CD4-positive, alpha-beta T cell (primary cell): Measurements from ENCODE around the gene NARS2. TPM values are rescaled to one million over a fixed set of nuclear protein-coding genes. Genes with fewer than 3 reads are reported as not detected.
"Not testable (repeated sequence)": the region's sequence is repeated elsewhere in the genome, so short reads cannot be mapped to it uniquely, and the experiment has no call there.

Experiments used
- ATAC-seq: fragments of 200-7000 bp; cut with Tn5 transposase; one replicate; pipeline ENCODE4 v1.10.0; 2022; ENCODE audit warnings: mild to moderate bottlenecking; ENCODE audit not compliant: poor library complexity
- CTCF ChIA-PET: fragments of 350-600 bp; sonication (Branson Sonifier 250); formaldehyde crosslinking; loops from one replicate; lab custom pipeline; 2021; ENCODE audit warnings: antibody characterized with exemption, inconsistent platforms; lab: Charles Lee
- POLR2A ChIA-PET: fragments of 350-600 bp; sonication (Branson Sonifier 250); formaldehyde crosslinking; loops from one replicate; lab custom pipeline; 2021; ENCODE audit warnings: antibody characterized with exemption, inconsistent platforms; lab: Charles Lee
- DNase-seq, 14 experiments: peaks; one replicate each; pipeline ENCODE4 v3.0.0-alpha.2; 2013 to 2020; ENCODE audit warnings: mixed read lengths in 2 of 14
- H3K27ac ChIP-seq, 2 donors: one replicate each; pipeline versions ENCODE4 v1.5.1 to v1.7.0; 2013; ENCODE audit warnings: low read length in 2 of 2, low read depth in 1 of 2, mild to moderate bottlenecking in 1 of 2
- H3K27me3 ChIP-seq, 2 experiments: 1 replicate in 1 of 2; 2 replicates in 1 of 2; pipeline versions ENCODE4 v1.6.1 to v1.7.0; 2013; ENCODE audit warnings: low read length in 2 of 2, control low read depth in 1 of 2, mild to moderate bottlenecking in 1 of 2, moderate library complexity in 1 of 2; ENCODE audit not compliant: insufficient read depth in 2 of 2, control insufficient read depth in 1 of 2
- H3K36me3 ChIP-seq: one replicate; pipeline ENCODE4 v1.6.1; 2013; ENCODE audit warnings: low read length, control low read depth; ENCODE audit not compliant: insufficient read depth
- H3K4me1 ChIP-seq: one replicate; pipeline ENCODE4 v1.6.1; 2013; ENCODE audit warnings: low read length, control low read depth; ENCODE audit not compliant: insufficient read depth
- H3K4me3 ChIP-seq: one replicate; pipeline ENCODE4 v1.5.1; 2013; ENCODE audit warnings: mild to moderate bottlenecking, low read length, moderate library complexity
- H3K9me3 ChIP-seq, 2 experiments: 1 replicate in 1 of 2; 2 replicates in 1 of 2; pipeline versions ENCODE4 v1.6.1 to v1.7.0; 2013; ENCODE audit warnings: low read length in 2 of 2, mild to moderate bottlenecking in 2 of 2, control low read depth in 1 of 2, moderate library complexity in 1 of 2; ENCODE audit not compliant: control insufficient read depth in 1 of 2, insufficient read depth in 1 of 2
- H3K27ac Mint-ChIP-seq: one replicate; pipeline ENCODE4 v1.8.0; 2020; ENCODE audit warnings: mixed read lengths
- H3K27me3 Mint-ChIP-seq: one replicate; pipeline ENCODE4 v1.8.0; 2021; ENCODE audit warnings: mixed read lengths
- H3K36me3 Mint-ChIP-seq: one replicate; pipeline ENCODE4 v1.8.0; 2021; ENCODE audit warnings: low read depth, mixed read lengths
- H3K4me1 Mint-ChIP-seq: one replicate; pipeline ENCODE4 v1.8.0; 2021; ENCODE audit warnings: low read depth, mixed read lengths
- H3K4me3 Mint-ChIP-seq: one replicate; pipeline ENCODE4 v1.8.0; 2020; ENCODE audit warnings: mild to moderate bottlenecking, mixed read lengths
- H3K9me3 Mint-ChIP-seq: one replicate; pipeline ENCODE4 v1.8.0; 2020; ENCODE audit warnings: mixed read lengths
- intact Hi-C, 2 experiments: fragments of 100-400 bp; cut with DNase I in 1 of 2; cut with micrococcal nuclease in 1 of 2; formaldehyde crosslinking; loops; one replicate each; pipeline versions ENCODE4 v1.15.1 to v1.9.0; 2023 to 2025; cut with DNase I, micrococcal nuclease
- total RNA-seq, 174 experiments: library from RNA in 2 of 174; stranded (reverse) in 2 of 174; gene quantifications; one replicate each; pipeline ENCODE4 v1.2.3 and lab custom pipeline; 2021 to 2026
- TF ChIP-seq, protein P1 (sequence below): fragments of 200-600 bp; IDR thresholded peaks from one replicate; pipeline ENCODE4 v1.8.0; 2022; ENCODE audit warnings: antibody characterized with exemption, mild to moderate bottlenecking

The NARS2 gene
- total RNA-seq, 2 experiments from 2014 or later: 8.7 to 9.3 TPM

DNA sequence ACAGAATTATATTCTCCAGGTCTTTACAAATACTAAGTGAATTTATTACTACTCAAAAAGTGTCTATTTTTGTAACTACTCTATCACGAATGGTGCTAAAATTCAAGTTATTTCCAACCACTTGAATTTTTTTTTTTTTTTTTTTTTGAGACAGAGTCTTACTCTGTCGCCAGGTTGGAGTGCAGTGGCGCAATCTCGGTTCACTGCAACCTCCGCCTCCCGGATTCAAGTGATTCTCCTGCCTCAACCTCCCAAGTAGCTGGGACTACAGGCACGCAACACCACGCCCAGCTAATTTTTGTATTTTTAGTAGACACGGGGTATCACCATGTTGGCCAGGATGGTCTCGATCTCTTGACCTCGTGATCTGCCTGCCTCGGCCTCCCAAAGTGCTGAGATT lies 11.6 kb downstream of the NARS2 start:
- POLR2A ChIA-PET, H3K9me3 Mint-ChIP-seq, H3K9me3 ChIP-seq, H3K4me3 ChIP-seq, DNase-seq, H3K27me3 ChIP-seq, H3K27ac Mint-ChIP-seq, ATAC-seq, H3K4me3 Mint-ChIP-seq, H3K27me3 Mint-ChIP-seq, H3K27ac ChIP-seq: not testable (repeated sequence)
- H3K36me3 Mint-ChIP-seq: peaks cover 73% of the 10 kb centered on the region
- CTCF ChIA-PET: interaction anchor here (1.7 to 3.7 kb wide), 2 partner anchors 10 to 11 kb away, joined by 11 to 40 read pairs; partner anchors contain the start of gene NARS2
- Histone ChIP-seq H3K36me3 (peaks cover 41% of the 10 kb centered on the region), H3K4me1 (peaks cover 13% of the 10 kb centered on the region)
- intact Hi-C loops: loop anchor here in 1 of 2 experiments (5.0 kb wide), 1 partner anchor 561 kb away; no protein-coding TSS in a partner anchor
- peaks cover 48% of the 10 kb centered on the region for H3K4me1 Mint-ChIP-seq

DNA sequence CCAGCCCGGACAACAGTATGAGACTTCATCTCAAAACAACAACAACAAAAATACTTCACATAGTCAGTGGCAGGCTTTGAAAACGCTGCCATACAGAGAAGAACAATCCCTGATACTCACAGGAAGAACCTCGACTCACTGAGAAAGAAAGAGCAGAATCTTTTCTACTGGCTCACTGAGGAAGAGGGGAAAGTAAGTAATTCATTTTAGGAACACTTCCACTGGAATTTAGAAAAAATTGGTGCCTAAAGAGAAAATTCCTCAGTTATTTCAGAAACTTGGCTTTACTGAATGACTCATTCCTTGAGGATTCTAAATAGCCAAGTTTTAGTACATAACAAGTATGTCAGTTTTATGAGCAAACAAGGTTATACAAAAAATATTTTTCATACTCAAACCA lies 12.3 kb downstream of the NARS2 start:
- intact Hi-C loops: loop anchor here in 1 of 2 experiments (5.0 kb wide), 1 partner anchor 560 kb away; no protein-coding TSS in a partner anchor
- H3K27ac Mint-ChIP-seq: peak overlapping the region; percentile 38

DNA sequence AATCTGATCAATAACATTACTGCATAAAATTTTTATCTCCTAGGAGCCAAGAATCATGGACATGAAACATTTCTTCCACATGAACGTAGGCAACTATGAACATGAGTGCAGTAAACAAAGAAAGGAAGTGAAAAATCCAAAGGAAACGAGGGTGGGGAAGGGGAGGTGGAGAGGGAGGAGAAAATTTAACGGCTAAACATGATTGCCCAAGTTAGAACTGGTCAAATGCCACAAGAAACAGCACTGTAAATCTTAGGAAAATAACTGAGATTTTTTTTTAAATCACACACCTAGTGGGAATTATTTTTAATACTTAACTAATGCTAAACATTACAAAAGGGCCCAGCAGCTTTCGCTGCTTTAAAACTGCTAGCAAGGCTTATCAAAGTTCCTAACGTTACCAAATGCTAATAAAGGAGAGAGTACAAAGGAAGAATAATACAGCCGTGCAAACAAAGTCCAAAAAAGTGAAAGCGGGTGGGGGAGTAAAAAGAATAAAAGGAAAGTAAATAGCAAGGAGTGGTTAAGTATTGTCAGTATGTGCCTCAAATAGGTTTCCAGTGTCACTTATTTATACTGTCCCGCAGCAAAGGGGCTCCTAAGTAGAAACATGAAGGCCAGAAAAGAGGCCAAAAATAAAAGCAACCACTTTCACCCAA lies 13.7 kb downstream of the NARS2 start:
- Histone ChIP-seq H3K4me3 (no peak overlapping the region), H3K27me3 (no peaks in the 10 kb centered on the region), H3K4me1 (peaks cover 13% of the 10 kb centered on the region), H3K36me3 (peaks cover 33% of the 10 kb centered on the region), H3K27ac (no peak overlapping the region), H3K9me3 (no peaks in the 10 kb centered on the region)
- ChIA-PET CTCF (no interaction called here), POLR2A (no interaction called here)
- Mint-ChIP-seq H3K4me1 (peaks cover 52% of the 10 kb centered on the region), H3K36me3 (peaks cover 77% of the 10 kb centered on the region), H3K27me3 (no peaks in the 10 kb centered on the region), H3K27ac (peak overlapping the region; percentile 54), H3K9me3 (no peaks in the 10 kb centered on the region), H3K4me3 (peak overlapping the region; percentile 27)
- ATAC-seq (no peak), DNase-seq (peak in 1 of 14 experiments; percentile 7)
- intact Hi-C loops: loop anchor here in 1 of 2 experiments (5.0 kb wide), 1 partner anchor 559 kb away; no protein-coding TSS in a partner anchor
- TF ChIP-seq, protein P1, sequence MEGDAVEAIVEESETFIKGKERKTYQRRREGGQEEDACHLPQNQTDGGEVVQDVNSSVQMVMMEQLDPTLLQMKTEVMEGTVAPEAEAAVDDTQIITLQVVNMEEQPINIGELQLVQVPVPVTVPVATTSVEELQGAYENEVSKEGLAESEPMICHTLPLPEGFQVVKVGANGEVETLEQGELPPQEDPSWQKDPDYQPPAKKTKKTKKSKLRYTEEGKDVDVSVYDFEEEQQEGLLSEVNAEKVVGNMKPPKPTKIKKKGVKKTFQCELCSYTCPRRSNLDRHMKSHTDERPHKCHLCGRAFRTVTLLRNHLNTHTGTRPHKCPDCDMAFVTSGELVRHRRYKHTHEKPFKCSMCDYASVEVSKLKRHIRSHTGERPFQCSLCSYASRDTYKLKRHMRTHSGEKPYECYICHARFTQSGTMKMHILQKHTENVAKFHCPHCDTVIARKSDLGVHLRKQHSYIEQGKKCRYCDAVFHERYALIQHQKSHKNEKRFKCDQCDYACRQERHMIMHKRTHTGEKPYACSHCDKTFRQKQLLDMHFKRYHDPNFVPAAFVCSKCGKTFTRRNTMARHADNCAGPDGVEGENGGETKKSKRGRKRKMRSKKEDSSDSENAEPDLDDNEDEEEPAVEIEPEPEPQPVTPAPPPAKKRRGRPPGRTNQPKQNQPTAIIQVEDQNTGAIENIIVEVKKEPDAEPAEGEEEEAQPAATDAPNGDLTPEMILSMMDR: no peak

More for the DNA sequence above, 12.3 kb downstream of the NARS2 start:
- ChIA-PET CTCF (no interaction called here), POLR2A (no interaction called here)
- H3K4me3 Mint-ChIP-seq: no peak overlapping the region
- H3K27me3 Mint-ChIP-seq: no peaks in the 10 kb centered on the region
- TF ChIP-seq, protein P1: no peak
- H3K9me3 Mint-ChIP-seq: no peaks in the 10 kb centered on the region
- H3K36me3 Mint-ChIP-seq: peaks cover 75% of the 10 kb centered on the region
- Histone ChIP-seq H3K4me1 (peaks cover 13% of the 10 kb centered on the region), H3K27ac (no peak overlapping the region), H3K27me3 (no peaks in the 10 kb centered on the region), H3K4me3 (no peak overlapping the region), H3K36me3 (peaks cover 35% of the 10 kb centered on the region), H3K9me3 (no peaks in the 10 kb centered on the region)
- no peak for ATAC-seq
- H3K4me1 Mint-ChIP-seq: peaks cover 48% of the 10 kb centered on the region
- no peak for DNase-seq
